HepG2 (cell line): ENCODE results near the gene NKAIN2. TPM values are rescaled to one million over a fixed set of nuclear protein-coding genes. Genes with fewer than 3 reads are reported as not detected.

Experiments
- ATAC-seq: fragments of 200-7000 bp; cut with Tn5 transposase; 3 replicates; pipeline ENCODE4 v1.9.1; 2020; ENCODE audit warnings: mild to moderate bottlenecking, moderate library complexity
- BruUV-seq: library from RNA; stranded (reverse); fragments of 400-500 nt; replicated peaks from 2 replicates; lab custom pipeline; 2021; lab: Mats Ljungman, UMichigan
- CTCF ChIA-PET: fragments of 300-600 bp; formaldehyde crosslinking; extraction: SDS; loops from one replicate; lab custom pipeline; 2021; ENCODE audit warnings: low total read pairs, inconsistent platforms, low intra/inter-chr PET ratio; lab: Yijun Ruan, JAX
- POLR2A ChIA-PET: fragments of 350-600 bp; sonication (Branson Sonifier 250); formaldehyde crosslinking; loops from one replicate; lab custom pipeline; 2020; ENCODE audit warnings: antibody characterized with exemption, inconsistent platforms; lab: Yijun Ruan, JAX
- DNase-seq: peaks from one replicate; pipeline ENCODE4 v3.0.0-alpha.2; 2015; ENCODE audit warnings: low spot score
- FAIRE-seq: peaks from 3 replicates; lab custom pipeline; 2011; peaks lifted over from hg19 to GRCh38; lab: Jason Lieb, UNC
- H2AFZ ChIP-seq: one replicate; pipeline ENCODE4 v1.6.1; 2011; ENCODE audit warnings: low read length, inconsistent platforms
- H3K27ac ChIP-seq: fragments of 300-600 bp; 3 replicates; pipeline ENCODE4 v1.8.0; 2011; ENCODE audit warnings: mixed run types, mild to moderate bottlenecking, mixed read lengths, low read length, inconsistent platforms; ENCODE audit not compliant: insufficient read depth; ENCODE audit errors: extremely low read length
- H3K27me3 ChIP-seq, 2 experiments: fragments of 200-600 bp in 1 of 2; 2 replicates in 1 of 2; 3 replicates in 1 of 2; pipeline versions ENCODE4 v1.6.0 to v1.8.0; 2011; ENCODE audit warnings: low read length in 2 of 2, mild to moderate bottlenecking in 2 of 2, moderate library complexity in 2 of 2, inconsistent platforms in 1 of 2; ENCODE audit not compliant: insufficient read depth in 2 of 2, control insufficient read depth in 1 of 2
- H3K36me3 ChIP-seq, 2 experiments: fragments of 200-600 bp in 1 of 2; replicated peaks in 1 of 2; 2 replicates in 1 of 2; 3 replicates in 1 of 2; pipeline versions ENCODE4 v1.5.1 to v1.8.0; 2011; ENCODE audit warnings: low read length in 2 of 2, inconsistent platforms in 1 of 2; ENCODE audit not compliant: insufficient read depth in 2 of 2, control insufficient read depth in 1 of 2
- H3K4me1 ChIP-seq: 2 replicates; pipeline ENCODE4 v1.5.1; 2012; ENCODE audit warnings: low read length, inconsistent platforms; ENCODE audit not compliant: insufficient read depth
- H3K4me2 ChIP-seq: 2 replicates; pipeline ENCODE4 v1.6.0; 2011; ENCODE audit warnings: low read depth, low read length, inconsistent platforms
- H3K4me3 ChIP-seq, 3 experiments: fragments of 200-600 bp in 1 of 3; sonication (generic), shearing (Covaris generic) in 1 of 3; replicated peaks in 1 of 3; 2 replicates each; pipeline ENCODE4 v1.5.1; 2011 to 2016; ENCODE audit warnings: low read length in 3 of 3, inconsistent platforms in 2 of 3, low read depth in 2 of 3, mild to moderate bottlenecking in 2 of 3, control low read depth in 1 of 3, mixed read lengths in 1 of 3; ENCODE audit not compliant: insufficient read depth in 1 of 3
- H3K79me2 ChIP-seq: one replicate; pipeline ENCODE4 v1.6.1; 2011; ENCODE audit warnings: low read length, inconsistent platforms; ENCODE audit not compliant: insufficient read depth
- H3K9ac ChIP-seq: 2 replicates; pipeline ENCODE4 v1.6.0; 2011; ENCODE audit warnings: mild to moderate bottlenecking, low read depth, low read length, inconsistent platforms; ENCODE audit not compliant: insufficient read depth
- H3K9me3 ChIP-seq: 2 replicates; pipeline ENCODE4 v1.5.1; 2012; ENCODE audit warnings: mild to moderate bottlenecking, low read length
- H4K20me1 ChIP-seq: 2 replicates; pipeline ENCODE4 v1.6.0; 2011; ENCODE audit warnings: inconsistent platforms, mild to moderate bottlenecking, low read length, moderate library complexity; ENCODE audit not compliant: insufficient read depth
- DMAP1 ChIP-seq: IDR thresholded peaks from 2 replicates; pipeline ENCODE4 v1.6.1; 2016
- E2F2 ChIP-seq: sonication (generic); formaldehyde crosslinking; IDR thresholded peaks from 2 replicates; pipeline ENCODE4 v1.4.0; 2020; ENCODE audit warnings: missing genetic modification reagents, borderline replicate concordance
- ETV6 ChIP-seq: sonication (generic); formaldehyde crosslinking; conservative IDR thresholded peaks from 2 replicates; pipeline ENCODE4 v1.4.0; 2020; ENCODE audit warnings: missing genetic modification reagents
- HIC2 ChIP-seq: sonication (generic); formaldehyde crosslinking; IDR thresholded peaks from 2 replicates; pipeline ENCODE4 v1.9.0; 2022; ENCODE audit warnings: low read depth, missing genetic modification reagents
- HOMEZ ChIP-seq: IDR thresholded peaks from 2 replicates; pipeline ENCODE4 v1.6.1; 2016; ENCODE audit warnings: low read depth
- MLXIP ChIP-seq: sonication (generic); formaldehyde crosslinking; IDR thresholded peaks from 2 replicates; pipeline ENCODE4 v1.9.0; 2021; ENCODE audit warnings: missing genetic modification reagents, borderline replicate concordance
- MYPOP ChIP-seq: sonication (generic); formaldehyde crosslinking; IDR thresholded peaks from 2 replicates; pipeline ENCODE4 v1.8.1; 2023; ENCODE audit warnings: mild to moderate bottlenecking, moderate library complexity, missing genetic modification reagents
- NFYC ChIP-seq: IDR thresholded peaks from 2 replicates; pipeline ENCODE4 v1.6.1; 2016; ENCODE audit warnings: missing genetic modification reagents, missing compliant biosample characterization
- RARA ChIP-seq: IDR thresholded peaks from 2 replicates; pipeline ENCODE4 v1.6.1; 2016; ENCODE audit warnings: missing genetic modification reagents, missing compliant biosample characterization
- RFX1 ChIP-seq: fragments of 450-650 bp; IDR thresholded peaks from 2 replicates; pipeline ENCODE4 v1.6.1; 2017
- RFXANK ChIP-seq: IDR thresholded peaks from 2 replicates; pipeline ENCODE4 v1.6.1; 2016
- ZBTB43 ChIP-seq: sonication (generic); formaldehyde crosslinking; conservative IDR thresholded peaks from 2 replicates; pipeline ENCODE4 v1.4.0; 2020; ENCODE audit warnings: missing genetic modification reagents
- ZGPAT ChIP-seq: IDR thresholded peaks from 2 replicates; pipeline ENCODE4 v1.6.1; 2016; ENCODE audit warnings: mild to moderate bottlenecking
- ZNF543 ChIP-seq: sonication (generic); formaldehyde crosslinking; IDR thresholded peaks from 2 replicates; pipeline ENCODE4 v1.4.0; 2020; ENCODE audit warnings: mild to moderate bottlenecking, missing genetic modification reagents
- in situ Hi-C: cut with HindIII; loops from 2 replicates; pipeline ENCODE4 v1.10.0; 2017; ENCODE audit warnings: low pct_unique_long_range_greater_than_20kb; ENCODE audit not compliant: extremely low pct_ligation_motif_present
- intact Hi-C: fragments of 100-400 bp; cut with micrococcal nuclease; formaldehyde crosslinking; loops from one replicate; pipeline ENCODE4 v1.10.0; 2022; ENCODE audit not compliant: unreplicated experiment
- polyA plus RNA-seq, 8 experiments: library from polyadenylated mRNA; depleted of rRNA in 3 of 8; stranded (reverse) in 7 of 8; unstranded in 1 of 8; fragments of >200 nt; fragmentation: Illumina TruSeq in 4 of 8; extraction: Trizol in 4 of 8; gene quantifications; 2 replicates each; pipeline versions ENCODE4 v1.2.1 to v1.2.3, GENCODE V29; 2011 to 2016; ENCODE audit warnings: low read depth in 4 of 8, missing spikeins in 1 of 8, mixed read lengths in 1 of 8; ENCODE audit not compliant: insufficient read depth in 1 of 8
- total RNA-seq, 5 experiments: library from RNA; depleted of rRNA; stranded (reverse); fragments of >200 nt; fragmentation: Illumina TruSeq; extraction: Trizol; gene quantifications; 2 replicates each; pipeline ENCODE4 v1.2.3, GENCODE V29; 2016; ENCODE audit warnings: low read depth in 1 of 5

The NKAIN2 gene
- total and polyA plus RNA-seq, 2 of the 13 experiments (the other 11 are each of a cell fraction or from before 2014, with no cell fraction given), result not detected

- in situ Hi-C loops (no loop called here), intact Hi-C loops (no loop called here)
- POLR2A ChIA-PET, result no interaction called here
- Histone ChIP-seq H2AFZ (no peak overlapping the region), H3K9ac (no peak overlapping the region), H3K4me3 (no peak overlapping the region), H3K36me3 (no peaks in the 10 kb centered on the region), H3K4me1 (no peaks in the 10 kb centered on the region), H3K79me2 (no peaks in the 10 kb centered on the region), H3K4me2 (no peak overlapping the region), H3K27me3 (no peaks in the 10 kb centered on the region), H3K27ac (no peak overlapping the region), H3K9me3 (no peaks in the 10 kb centered on the region), H4K20me1 (no peaks in the 10 kb centered on the region)
- DNase-seq (no peak), ATAC-seq (no peak), FAIRE-seq (no peak)
- no TSS peak for BruUV-seq
- CTCF ChIA-PET, result no interaction called here
- TF ChIP-seq E2F2 (CRISPR knock-in tag), result no peak
- no peak for TF ChIP-seq MYPOP
- no peak for TF ChIP-seq ZNF543
- TF ChIP-seq RFX1, result no peak
- no peak for TF ChIP-seq ZBTB43 (CRISPR knock-in tag)
- no peak for TF ChIP-seq RFXANK (CRISPR knock-in tag)
- TF ChIP-seq ETV6 (CRISPR knock-in tag), result no peak
- TF ChIP-seq DMAP1, result no peak
- TF ChIP-seq HOMEZ (CRISPR knock-in tag), result no peak
- TF ChIP-seq NFYC (CRISPR knock-in tag), result no peak
- TF ChIP-seq RARA, result no peak
- TF ChIP-seq HIC2 (CRISPR knock-in tag), result no peak
- TF ChIP-seq ZGPAT (CRISPR knock-in tag), result no peak
- TF ChIP-seq MLXIP (CRISPR knock-in tag), result no peak
Measured at GRCh38 chr6:124470803-124471202, 667.1 kb downstream of the NKAIN2 start.
